ENCODE data around the gene TMEM51. TPM values are rescaled to one million over a fixed set of nuclear protein-coding genes. Genes with fewer than 3 reads are reported as not detected.

The TMEM51 gene
- polyA plus RNA-seq, 1 donor from 2014 or later = 1.7 TPM

- H3K36me3 ChIP-seq (ENCODE audit: insufficient read depth, low read length) = no peaks in the 10 kb centered on the region
- H3K9me2 ChIP-seq (ENCODE audit: insufficient read depth, low read length) = no peaks in the 10 kb centered on the region
- no peak overlapping the region for H2AFZ ChIP-seq (ENCODE audit: low read depth, low read length)
- no peak overlapping the region for H3K27ac ChIP-seq (ENCODE audit: low read length)
- no peaks in the 10 kb centered on the region for H3K27me3 ChIP-seq (ENCODE audit: insufficient read depth, low read depth, low read length)
- H3K9me3 ChIP-seq (ENCODE audit: low read length) = peaks cover 7% of the 10 kb centered on the region
- H4K20me1 ChIP-seq (ENCODE audit: insufficient read depth) = no peaks in the 10 kb centered on the region
- no peak for TF ChIP-seq RAD21 (conservative IDR thresholded peaks at IDR 0.05)
- no peak for TF ChIP-seq CTCF (IDR thresholded peaks at IDR 0.05; ENCODE audit: poor library complexity, severe bottlenecking)
- TF ChIP-seq REST (IDR thresholded peaks at IDR 0.05; ENCODE audit: borderline replicate concordance) = no peak
- no peak for TF ChIP-seq SMC3 (conservative IDR thresholded peaks at IDR 0.05; ENCODE audit: poor library complexity)
- no peak for TF ChIP-seq EP300 (conservative IDR thresholded peaks at IDR 0.05; ENCODE audit: poor library complexity, severe bottlenecking)
- TF ChIP-seq TAF1 (IDR thresholded peaks at IDR 0.05; ENCODE audit: low read depth) = no peak
- no peak for TF ChIP-seq EZH2 (IDR thresholded peaks at IDR 0.05; ENCODE audit: borderline replicate concordance, insufficient read depth, low read length, poor library complexity, severe bottlenecking)
- no peak for TF ChIP-seq MXI1 (conservative IDR thresholded peaks at IDR 0.05; ENCODE audit: poor library complexity, severe bottlenecking)
- no peak for TF ChIP-seq POLR2AphosphoS5 (IDR thresholded peaks at IDR 0.05)
- H3K4me3 ChIP-seq (ENCODE audit: low read length) = no peak overlapping the region
- no peak overlapping the region for H3K4me2 ChIP-seq (ENCODE audit: low read length)
- no peaks in the 10 kb centered on the region for H3F3A ChIP-seq (ENCODE audit: insufficient read depth, low read length, poor library complexity, severe bottlenecking)
- H3K79me2 ChIP-seq (replicated peaks; ENCODE audit: insufficient read depth, low read length) = no peaks in the 10 kb centered on the region
- no peak overlapping the region for H3K9ac ChIP-seq (ENCODE audit: low read length)
Observed at GRCh38 chr1:15261155-15262002, 107.8 kb downstream of the TMEM51 start.

- no peak overlapping the region for H3K9ac ChIP-seq (ENCODE audit: low read length)
- H3K4me3 ChIP-seq (ENCODE audit: low read length) = no peak overlapping the region
- H2AFZ ChIP-seq (ENCODE audit: low read depth, low read length) = no peak overlapping the region
- H3K9me3 ChIP-seq (ENCODE audit: low read length) = peaks cover 7% of the 10 kb centered on the region
- no peak overlapping the region for H3K4me2 ChIP-seq (ENCODE audit: low read length)
- TF ChIP-seq EP300 (conservative IDR thresholded peaks at IDR 0.05; ENCODE audit: poor library complexity, severe bottlenecking) (no peak), EZH2 (IDR thresholded peaks at IDR 0.05; ENCODE audit: borderline replicate concordance, insufficient read depth, low read length, poor library complexity, severe bottlenecking) (no peak), POLR2AphosphoS5 (IDR thresholded peaks at IDR 0.05) (no peak), TAF1 (IDR thresholded peaks at IDR 0.05; ENCODE audit: low read depth) (no peak), MXI1 (conservative IDR thresholded peaks at IDR 0.05; ENCODE audit: poor library complexity, severe bottlenecking) (no peak), RAD21 (conservative IDR thresholded peaks at IDR 0.05) (no peak), REST (IDR thresholded peaks at IDR 0.05; ENCODE audit: borderline replicate concordance) (no peak), SMC3 (conservative IDR thresholded peaks at IDR 0.05; ENCODE audit: poor library complexity) (no peak), CTCF (IDR thresholded peaks at IDR 0.05; ENCODE audit: poor library complexity, severe bottlenecking) (no peak)
- no peaks in the 10 kb centered on the region for H3K9me2 ChIP-seq (ENCODE audit: insufficient read depth, low read length)
- H3F3A ChIP-seq (ENCODE audit: insufficient read depth, low read length, poor library complexity, severe bottlenecking) = no peaks in the 10 kb centered on the region
- no peaks in the 10 kb centered on the region for H4K20me1 ChIP-seq (ENCODE audit: insufficient read depth)
- H3K79me2 ChIP-seq (replicated peaks; ENCODE audit: insufficient read depth, low read length) = no peaks in the 10 kb centered on the region
- H3K27ac ChIP-seq (ENCODE audit: low read length) = no peak overlapping the region
- H3K27me3 ChIP-seq (ENCODE audit: insufficient read depth, low read depth, low read length) = no peaks in the 10 kb centered on the region
- H3K36me3 ChIP-seq (ENCODE audit: insufficient read depth, low read length) = no peaks in the 10 kb centered on the region
Observed at GRCh38 chr1:15262003-15262377, 108.4 kb downstream of the TMEM51 start.
